PC-9 (cell line): ENCODE measurements around the gene IL11RA. TPM values are rescaled to one million over a fixed set of nuclear protein-coding genes. Genes with fewer than 3 reads are reported as not detected.

ENCODE experiments used
- BruUV-seq: library from RNA; stranded (reverse); fragments of 400-500 nt; replicated peaks from 2 replicates; lab custom pipeline; 2021; lab: Mats Ljungman, UMichigan
- CTCF ChIA-PET: fragments of 300-600 bp; sonication (Branson Sonifier 250); formaldehyde crosslinking; loops from one replicate; lab custom pipeline; 2022; ENCODE audit warnings: antibody characterized with exemption; lab: Charles Lee
- POLR2A ChIA-PET: fragments of 300-600 bp; sonication (Branson Sonifier 250); formaldehyde crosslinking; loops from one replicate; lab custom pipeline; 2022; ENCODE audit warnings: antibody characterized with exemption; ENCODE audit not compliant: unreplicated experiment; lab: Charles Lee
- DNase-seq, 2 experiments: peaks; one replicate each; pipeline versions ENCODE4 v3.0.0 to v3.0.0-alpha.2; 2015 to 2022; ENCODE audit warnings: mixed read lengths in 1 of 2
- H2AFZ ChIP-seq: fragments of 200-600 bp; sonication (generic); 2 replicates; pipeline ENCODE4 v1.8.1; 2017; ENCODE audit warnings: antibody characterized with exemption
- H3F3A ChIP-seq: fragments of 200-600 bp; sonication (generic); 2 replicates; pipeline ENCODE4 v1.8.1; 2017; ENCODE audit warnings: antibody characterized with exemption, mild to moderate bottlenecking, low read depth; ENCODE audit not compliant: insufficient read depth
- H3K27ac ChIP-seq: fragments of 200-600 bp; sonication (generic); 2 replicates; pipeline ENCODE4 v1.6.1; 2016; ENCODE audit warnings: mixed run types
- H3K27me3 ChIP-seq: fragments of 200-600 bp; sonication (generic); 2 replicates; pipeline ENCODE4 v1.6.1; 2016; ENCODE audit warnings: low read depth, mixed run types; ENCODE audit not compliant: insufficient read depth
- H3K36me3 ChIP-seq: fragments of 200-600 bp; sonication (generic); 2 replicates; pipeline ENCODE4 v1.6.1; 2016; ENCODE audit warnings: low read depth, mixed run types
- H3K4me1 ChIP-seq: fragments of 200-600 bp; sonication (generic); replicated peaks from 2 replicates; pipeline ENCODE4 v1.6.1; 2016; ENCODE audit warnings: mixed run types; ENCODE audit not compliant: insufficient read depth
- H3K4me2 ChIP-seq: fragments of 200-600 bp; sonication (generic); 2 replicates; pipeline ENCODE4 v1.6.1; 2017; ENCODE audit warnings: mixed run types
- H3K4me3 ChIP-seq: fragments of 200-600 bp; sonication (generic); 2 replicates; pipeline ENCODE4 v1.6.1; 2016; ENCODE audit warnings: mixed run types
- H3K79me2 ChIP-seq: fragments of 200-600 bp; sonication (generic); 2 replicates; pipeline ENCODE4 v1.6.1; 2017; ENCODE audit warnings: low read depth, mixed run types
- H3K9me2 ChIP-seq: fragments of 200-600 bp; sonication (generic); 2 replicates; pipeline ENCODE4 v1.8.1; 2017; ENCODE audit warnings: mild to moderate bottlenecking; ENCODE audit not compliant: insufficient read depth
- H3K9me3 ChIP-seq: fragments of 200-600 bp; sonication (generic); 2 replicates; pipeline ENCODE4 v1.8.1; 2016; ENCODE audit warnings: low read depth; ENCODE audit not compliant: insufficient read depth
- H4K20me1 ChIP-seq: fragments of 200-600 bp; sonication (generic); 2 replicates; pipeline ENCODE4 v1.8.1; 2017; ENCODE audit not compliant: insufficient read depth
- EZH2 ChIP-seq: fragments of 200-600 bp; sonication (generic); IDR thresholded peaks from 2 replicates; pipeline ENCODE4 v1.8.0; 2017; ENCODE audit warnings: antibody characterized with exemption, low read depth
- intact Hi-C: fragments of 100-400 bp; cut with micrococcal nuclease; formaldehyde crosslinking; loops from one replicate; pipeline ENCODE4 v1.10.0; 2022; ENCODE audit not compliant: unreplicated experiment
- total RNA-seq: library from RNA; stranded (reverse); gene quantifications from 2 replicates; pipeline ENCODE4 v1.2.3, GENCODE V29; 2021
- TF ChIP-seq, protein P1 (sequence below): fragments of 200-600 bp; sonication (generic); conservative IDR thresholded peaks from 2 replicates; pipeline ENCODE4 v1.6.1; 2017; ENCODE audit warnings: mixed run types, antibody characterized with exemption, mild to moderate bottlenecking, moderate library complexity

IL11RA gene
- total RNA-seq, 1 experiment from 2014 or later = 8.7 TPM

DNA sequence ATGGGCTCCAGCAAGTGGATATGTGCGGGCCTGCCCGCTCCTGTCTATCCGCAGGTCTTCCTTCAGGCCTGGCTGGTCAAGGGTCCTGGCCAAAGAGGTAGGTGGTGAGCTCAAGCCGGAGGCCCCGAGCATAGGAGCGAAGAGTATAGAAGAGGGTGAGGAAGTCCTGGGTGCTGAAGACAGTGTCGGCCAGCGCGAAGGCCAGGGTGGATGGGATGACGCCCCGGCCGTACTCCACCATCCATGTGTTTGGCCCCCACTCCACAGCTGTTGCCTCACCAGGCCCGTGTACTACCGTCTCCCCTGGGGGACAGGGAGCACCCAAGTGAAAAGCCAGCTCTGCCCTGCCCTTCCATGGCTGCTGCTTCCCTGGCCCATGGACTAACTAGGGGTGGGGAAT, 16.4 kb upstream of the IL11RA start:
- Histone ChIP-seq H3K27ac (no peak overlapping the region), H3K9me2 (no peaks in the 10 kb centered on the region), H3K4me3 (no peak overlapping the region), H3K9me3 (no peaks in the 10 kb centered on the region), H3K79me2 (peaks cover 18% of the 10 kb centered on the region), H3K36me3 (no peaks in the 10 kb centered on the region), H3K4me2 (peak overlapping the region; percentile 90; the same call in 1 of the 2 replicates), H3K27me3 (no peaks in the 10 kb centered on the region), H2AFZ (no peak overlapping the region), H3K4me1 (peaks cover 9% of the 10 kb centered on the region; the same call in 1 of the 2 replicates), H3F3A (peaks cover 5% of the 10 kb centered on the region; the same call in 1 of the 2 replicates), H4K20me1 (no peaks in the 10 kb centered on the region)
- no TSS peak for BruUV-seq
- no peak for DNase-seq
- ChIA-PET CTCF (interaction anchor here (0.6 kb wide), 1 partner anchor 795 kb away, joined by 3 read pairs; no protein-coding TSS in a partner anchor), POLR2A (no interaction called here)
- TF ChIP-seq EZH2 = no peak
- TF ChIP-seq, protein P1, sequence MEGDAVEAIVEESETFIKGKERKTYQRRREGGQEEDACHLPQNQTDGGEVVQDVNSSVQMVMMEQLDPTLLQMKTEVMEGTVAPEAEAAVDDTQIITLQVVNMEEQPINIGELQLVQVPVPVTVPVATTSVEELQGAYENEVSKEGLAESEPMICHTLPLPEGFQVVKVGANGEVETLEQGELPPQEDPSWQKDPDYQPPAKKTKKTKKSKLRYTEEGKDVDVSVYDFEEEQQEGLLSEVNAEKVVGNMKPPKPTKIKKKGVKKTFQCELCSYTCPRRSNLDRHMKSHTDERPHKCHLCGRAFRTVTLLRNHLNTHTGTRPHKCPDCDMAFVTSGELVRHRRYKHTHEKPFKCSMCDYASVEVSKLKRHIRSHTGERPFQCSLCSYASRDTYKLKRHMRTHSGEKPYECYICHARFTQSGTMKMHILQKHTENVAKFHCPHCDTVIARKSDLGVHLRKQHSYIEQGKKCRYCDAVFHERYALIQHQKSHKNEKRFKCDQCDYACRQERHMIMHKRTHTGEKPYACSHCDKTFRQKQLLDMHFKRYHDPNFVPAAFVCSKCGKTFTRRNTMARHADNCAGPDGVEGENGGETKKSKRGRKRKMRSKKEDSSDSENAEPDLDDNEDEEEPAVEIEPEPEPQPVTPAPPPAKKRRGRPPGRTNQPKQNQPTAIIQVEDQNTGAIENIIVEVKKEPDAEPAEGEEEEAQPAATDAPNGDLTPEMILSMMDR = no peak
- intact Hi-C loops = loop anchor here (2.0 kb wide), 1 partner anchor 23 kb away; the partner anchor contains the start of gene RPP25L

GRCh38 chr9:34636791-34637355, 15.1 kb upstream of the IL11RA start:
- Histone ChIP-seq H3K27me3 (no peaks in the 10 kb centered on the region), H3K4me2 (peak overlapping the region; percentile 90), H3K9me3 (no peaks in the 10 kb centered on the region), H3K36me3 (no peaks in the 10 kb centered on the region), H2AFZ (peak overlapping the region; percentile 89), H3K27ac (no peak overlapping the region), H3K4me3 (peak overlapping the region; percentile 82), H3K9me2 (no peaks in the 10 kb centered on the region), H3K4me1 (peaks cover 14% of the 10 kb centered on the region), H4K20me1 (no peaks in the 10 kb centered on the region), H3K79me2 (peaks cover 18% of the 10 kb centered on the region), H3F3A (peaks cover 10% of the 10 kb centered on the region; the same call in 1 of the 2 replicates)
- no TSS peak for BruUV-seq
- intact Hi-C loops = loop anchor here (2.0 kb wide), 1 partner anchor 66 kb away; no protein-coding TSS in a partner anchor
- TF ChIP-seq, protein P1 = no peak
- no peak for TF ChIP-seq EZH2
- ChIA-PET POLR2A (no interaction called here), CTCF (interaction anchor here (0.5 to 0.6 kb wide), 2 partner anchors 49 to 58 kb away, joined by 3 read pairs; no protein-coding TSS in a partner anchor)
- no peak for DNase-seq

DNA sequence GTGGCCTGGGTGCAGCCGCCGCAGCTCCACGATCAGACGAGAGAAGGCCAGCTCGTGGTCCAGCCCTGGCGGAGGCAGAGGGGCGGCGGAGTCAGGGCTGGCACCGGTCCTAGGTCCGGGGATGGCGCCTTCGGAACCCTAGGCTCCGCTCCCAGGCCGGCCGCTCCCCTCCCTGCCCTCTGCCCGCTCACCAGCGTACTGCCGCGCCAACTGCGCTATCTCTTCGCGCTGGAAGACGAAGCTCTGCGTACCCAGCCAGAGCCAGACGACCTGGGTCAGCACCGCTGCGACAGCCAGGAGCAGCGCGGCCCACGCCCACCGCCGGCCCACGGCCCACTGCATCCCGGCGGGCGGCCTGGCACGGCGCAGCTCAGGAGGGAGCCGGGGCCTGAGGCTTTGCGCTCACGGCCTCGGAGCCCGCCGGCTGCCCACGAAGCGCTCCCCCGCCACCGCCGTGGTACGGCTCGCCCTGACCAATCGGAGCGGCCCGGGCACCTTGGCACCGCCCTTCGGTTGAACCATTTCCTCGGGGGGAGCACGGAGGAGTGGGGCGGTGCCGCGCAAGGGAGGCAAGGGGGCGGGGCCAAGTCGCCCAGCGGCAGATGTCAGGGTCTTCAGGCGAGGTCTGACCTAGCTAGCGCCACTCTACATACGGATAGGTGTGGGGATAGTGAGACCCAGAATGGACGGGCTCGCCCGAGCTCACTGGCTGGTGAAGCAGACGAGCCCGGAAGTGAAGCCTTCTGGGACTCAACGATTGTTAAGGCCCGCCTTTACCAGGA, 14.4 kb upstream of the IL11RA start, which contains the start of gene SIGMAR1:
SIGMAR1 (minus strand) TSS at position 432 of the 782 bp plus-strand sequence; CDS start at position 342, 90 bp downstream.
- Histone ChIP-seq H3K4me1 (peaks cover 14% of the 10 kb centered on the region), H2AFZ (peak within 1 kb of the TSS; percentile 89), H3K4me3 (peak within 1 kb of the TSS; percentile 82), H3F3A (peaks cover 10% of the 10 kb centered on the region; the same call in 1 of the 2 replicates), H3K9me2 (no peaks in the 10 kb centered on the region), H3K27me3 (no peaks in the 10 kb centered on the region), H3K4me2 (peak within 1 kb of the TSS; percentile 90), H3K36me3 (no peaks in the 10 kb centered on the region), H4K20me1 (no peaks in the 10 kb centered on the region), H3K79me2 (peaks cover 18% of the 10 kb centered on the region), H3K9me3 (no peaks in the 10 kb centered on the region), H3K27ac (no peak within 1 kb of the TSS)
- intact Hi-C loops = loop anchor here (2.0 kb wide), 1 partner anchor 65 kb away; no protein-coding TSS in a partner anchor
- POLR2A ChIA-PET = interaction anchor here (0.5 to 0.7 kb wide), 3 partner anchors 29 to 206 kb away, joined by 3 to 4 read pairs (median 4); no protein-coding TSS in a partner anchor
- TF ChIP-seq, protein P1 = no peak
- no peak for TF ChIP-seq EZH2
- CTCF ChIA-PET = interaction anchor here (0.5 to 0.6 kb wide), 2 partner anchors 50 to 55 kb away, joined by 3 to 10 read pairs; no protein-coding TSS in a partner anchor
- no TSS peak for BruUV-seq
- peak; percentile 72 to 89 for DNase-seq
